Thyroid gland (tissue), 4 donors: Measurements from ENCODE around the gene LRRC19. TPM values are rescaled to one million over a fixed set of nuclear protein-coding genes. Genes with fewer than 3 reads are reported as not detected.
A peak's percentile ranks its signal among the peaks of the same experiment; 100 is the strongest.

Experiments
- DNase-seq, 2 donors: peaks; one replicate each; pipeline ENCODE4 v3.0.0-alpha.2; 2019
- H3K27ac ChIP-seq, 3 donors: fragments of 200-600 bp; sonication (generic); 1 replicate in 2 of 3; 2 replicates in 1 of 3; pipeline ENCODE4 v1.5.1; 2016 to 2019; ENCODE audit warnings: mild to moderate bottlenecking in 1 of 3, moderate library complexity in 1 of 3
- H3K27me3 ChIP-seq: fragments of 200-600 bp; sonication (generic); one replicate; pipeline ENCODE4 v1.5.1; 2019
- H3K36me3 ChIP-seq, 2 donors: fragments of 200-600 bp; sonication (generic); one replicate each; pipeline ENCODE4 v1.5.1; 2016 to 2019
- H3K4me1 ChIP-seq, 2 donors: fragments of 200-600 bp; sonication (generic); one replicate each; pipeline ENCODE4 v1.5.1; 2017 to 2019
- H3K4me3 ChIP-seq, 3 donors: fragments of 200-600 bp; sonication (generic); replicated peaks in 1 of 3; 1 replicate in 2 of 3; 2 replicates in 1 of 3; pipeline ENCODE4 v1.5.1; 2016; ENCODE audit warnings: mild to moderate bottlenecking in 1 of 3
- H3K9me3 ChIP-seq: fragments of 200-600 bp; sonication (generic); one replicate; pipeline ENCODE4 v1.5.1; 2017
- CTCF ChIP-seq, 6 experiments: fragments of 200-600 bp in 3 of 6; fragments of 450-650 bp in 3 of 6; sonication (generic) in 3 of 6; IDR thresholded peaks; one replicate each; pipeline ENCODE4 v1.5.1; 2016 to 2019; ENCODE audit warnings: antibody characterized with exemption in 6 of 6, mild to moderate bottlenecking in 2 of 6, inconsistent platforms in 1 of 6, moderate library complexity in 1 of 6
- POLR2A ChIP-seq, 2 donors: fragments of 450-650 bp; IDR thresholded peaks; one replicate each; pipeline ENCODE4 v1.6.1; 2017; ENCODE audit warnings: antibody characterized with exemption in 2 of 2, mild to moderate bottlenecking in 2 of 2, moderate library complexity in 1 of 2
- WGBS, 2 donors: methylation state at CpG; one replicate each; pipeline ENCODE4 v1.1.5; 2017; 5-methylcytosine and 5-hydroxymethylcytosine counted together
- intact Hi-C: fragments of 100-400 bp; cut with DNase I; formaldehyde crosslinking; loops from one replicate; pipeline ENCODE4 v1.15.1; 2023
- total RNA-seq, 4 donors: library from RNA; depleted of rRNA; stranded (reverse); fragments of >200 nt; gene quantifications; one replicate each; pipeline ENCODE4 v1.2.3, GENCODE V29; 2016

Gene LRRC19
- total RNA-seq, 4 donors from 2014 or later, result not detected

GRCh38 chr9:27033815-27034403, 28.4 kb upstream of the LRRC19 start:
- no peak overlapping the region for H3K27ac ChIP-seq
- H3K4me3 ChIP-seq, result no peak overlapping the region
- TF ChIP-seq CTCF (IDR thresholded peaks at IDR 0.05), result peak; percentile 40 to 80 (median 70)
- TF ChIP-seq POLR2A (IDR thresholded peaks at IDR 0.05), result no peak
- no peaks in the 10 kb centered on the region for H3K4me1 ChIP-seq
- H3K9me3 ChIP-seq, result no peaks in the 10 kb centered on the region
- no peaks in the 10 kb centered on the region for H3K36me3 ChIP-seq
- intact Hi-C loops, result loop anchor here (5.0 to 10.0 kb wide), 2 partner anchors 161 to 243 kb away; no protein-coding TSS in a partner anchor
- WGBS, 2 donors, result 13 to 17% methylated on average over 4 of the region's 4 CpGs
- no peaks in the 10 kb centered on the region for H3K27me3 ChIP-seq
- peak; percentile 54 to 60 for DNase-seq

- Histone ChIP-seq H3K36me3 (peaks cover 3% of the 10 kb centered on the region in 2 donors), H3K27ac (no peak overlapping the region), H3K4me3 (no peak overlapping the region), H3K4me1 (no peaks in the 10 kb centered on the region), H3K27me3 (no peaks in the 10 kb centered on the region), H3K9me3 (no peaks in the 10 kb centered on the region)
- 91 to 94% methylated on average over 7 of the region's 7 CpGs for WGBS, 2 donors
- TF ChIP-seq CTCF (IDR thresholded peaks at IDR 0.05), result no peak
- TF ChIP-seq POLR2A (IDR thresholded peaks at IDR 0.05), result no peak
- no peak for DNase-seq
- intact Hi-C loops, result no loop called here
These were observed 23.7 kb upstream of the LRRC19 start for GRCh38 chr9:27029186-27029585.

GRCh38 chr9:27022920-27023319, 17.4 kb upstream of the LRRC19 start:
- H3K4me1 ChIP-seq, result no peaks in the 10 kb centered on the region
- WGBS, 2 donors, result 94 to 97% methylated on average over 5 of the region's 5 CpGs
- H3K9me3 ChIP-seq, result no peaks in the 10 kb centered on the region
- no peak for DNase-seq
- intact Hi-C loops, result no loop called here
- H3K36me3 ChIP-seq, result peaks cover 9 to 10% of the 10 kb centered on the region in 2 donors
- H3K27ac ChIP-seq, result no peak overlapping the region
- TF ChIP-seq POLR2A (IDR thresholded peaks at IDR 0.05), result no peak
- TF ChIP-seq CTCF (IDR thresholded peaks at IDR 0.05), result no peak
- no peaks in the 10 kb centered on the region for H3K27me3 ChIP-seq
- H3K4me3 ChIP-seq, result no peak overlapping the region

- no peak overlapping the region for H3K27ac ChIP-seq
- no peaks in the 10 kb centered on the region for H3K27me3 ChIP-seq
- DNase-seq, result no peak
- peaks cover 21 to 25% of the 10 kb centered on the region in 2 donors for H3K36me3 ChIP-seq
- H3K9me3 ChIP-seq, result no peaks in the 10 kb centered on the region
- H3K4me3 ChIP-seq, result no peak overlapping the region
- intact Hi-C loops, result no loop called here
- no peak for TF ChIP-seq POLR2A (IDR thresholded peaks at IDR 0.05)
- TF ChIP-seq CTCF (IDR thresholded peaks at IDR 0.05), result no peak
- H3K4me1 ChIP-seq, result no peaks in the 10 kb centered on the region
These were observed 14.1 kb upstream of the LRRC19 start for GRCh38 chr9:27019589-27019988.

GRCh38 chr9:27003426-27004077, 1.9 kb downstream of the LRRC19 start:
- Histone ChIP-seq H3K27ac (peak overlapping the region; percentile 18 to 56 (median 51)), H3K4me3 (no peak overlapping the region), H3K27me3 (no peaks in the 10 kb centered on the region), H3K4me1 (peaks cover 8% of the 10 kb centered on the region in 2 donors), H3K9me3 (no peaks in the 10 kb centered on the region), H3K36me3 (no peaks in the 10 kb centered on the region)
- peak in 1 of 2 donors; percentile 37 for DNase-seq
- TF ChIP-seq POLR2A (IDR thresholded peaks at IDR 0.05) (no peak), CTCF (IDR thresholded peaks at IDR 0.05) (no peak)
- intact Hi-C loops, result no loop called here
- 37 to 48% methylated on average over 3 of the region's 3 CpGs for WGBS, 2 donors
